ENCODE data around the gene PDSS1. TPM values are rescaled to one million over a fixed set of nuclear protein-coding genes. Genes with fewer than 3 reads are reported as not detected.
A peak's percentile ranks its signal among the peaks of the same experiment; 100 is the strongest.

PDSS1 gene
- total and polyA plus RNA-seq, 4 donors, result 8.3 to 16.8 (median 10.6) TPM

GRCh38 chr10:26733750-26734568, 36.5 kb downstream of the PDSS1 start:
- no peak for ATAC-seq (ENCODE audit: insufficient read depth, low FRiP score)
- TF ChIP-seq, protein P1, sequence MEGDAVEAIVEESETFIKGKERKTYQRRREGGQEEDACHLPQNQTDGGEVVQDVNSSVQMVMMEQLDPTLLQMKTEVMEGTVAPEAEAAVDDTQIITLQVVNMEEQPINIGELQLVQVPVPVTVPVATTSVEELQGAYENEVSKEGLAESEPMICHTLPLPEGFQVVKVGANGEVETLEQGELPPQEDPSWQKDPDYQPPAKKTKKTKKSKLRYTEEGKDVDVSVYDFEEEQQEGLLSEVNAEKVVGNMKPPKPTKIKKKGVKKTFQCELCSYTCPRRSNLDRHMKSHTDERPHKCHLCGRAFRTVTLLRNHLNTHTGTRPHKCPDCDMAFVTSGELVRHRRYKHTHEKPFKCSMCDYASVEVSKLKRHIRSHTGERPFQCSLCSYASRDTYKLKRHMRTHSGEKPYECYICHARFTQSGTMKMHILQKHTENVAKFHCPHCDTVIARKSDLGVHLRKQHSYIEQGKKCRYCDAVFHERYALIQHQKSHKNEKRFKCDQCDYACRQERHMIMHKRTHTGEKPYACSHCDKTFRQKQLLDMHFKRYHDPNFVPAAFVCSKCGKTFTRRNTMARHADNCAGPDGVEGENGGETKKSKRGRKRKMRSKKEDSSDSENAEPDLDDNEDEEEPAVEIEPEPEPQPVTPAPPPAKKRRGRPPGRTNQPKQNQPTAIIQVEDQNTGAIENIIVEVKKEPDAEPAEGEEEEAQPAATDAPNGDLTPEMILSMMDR (IDR thresholded peaks at IDR 0.05; ENCODE audit: control extremely low read depth, extremely low read depth), result no peak
- WGBS, 2 donors, result 84 to 88% methylated on average over 14 of the region's 14 CpGs
- Histone ChIP-seq H3K9ac (ENCODE audit: insufficient read depth in 1 of 2, low read length in 2 of 2) (no peak overlapping the region), H3K27me3 (ENCODE audit: control insufficient read depth in 3 of 3, insufficient read depth in 3 of 3, low read length in 2 of 3) (no peaks in the 10 kb centered on the region), H3K9me3 (ENCODE audit: control insufficient read depth in 4 of 4, insufficient read depth in 3 of 4, low read length in 3 of 4) (no peaks in the 10 kb centered on the region), H3K4me3 (no peak overlapping the region), H3K4me1 (ENCODE audit: control insufficient read depth in 5 of 5, insufficient read depth in 5 of 5, low read length in 5 of 5) (peaks cover 0 to 2% (median 0%) of the 10 kb centered on the region in 5 donors), H3K27ac (ENCODE audit: low read depth in 1 of 2, low read length in 1 of 2) (no peak overlapping the region), H3K36me3 (ENCODE audit: control insufficient read depth in 4 of 4, insufficient read depth in 4 of 4, low read length in 4 of 4) (peaks cover 11 to 21% (median 18%) of the 10 kb centered on the region in 4 donors)
- DNase-seq, result peak; percentile 63 to 76 (median 63)

DNA sequence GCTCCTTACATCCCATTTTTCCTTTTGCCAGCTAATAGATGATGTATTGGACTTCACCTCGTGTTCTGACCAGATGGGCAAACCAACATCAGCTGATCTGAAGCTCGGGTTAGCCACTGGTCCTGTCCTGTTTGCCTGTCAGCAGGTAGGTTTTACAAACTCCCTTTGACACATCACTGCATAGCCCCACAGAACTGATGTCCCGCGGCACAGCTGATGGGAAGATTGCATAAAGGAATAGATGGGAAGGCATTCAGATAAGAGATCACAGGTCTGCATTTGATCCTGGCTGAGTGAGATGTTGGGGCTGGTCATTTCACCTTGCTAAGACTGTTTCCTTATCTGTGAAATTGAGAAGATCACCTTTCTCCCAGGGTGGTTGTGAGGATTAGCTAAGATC, 37.9 kb downstream of the PDSS1 start:
- TF ChIP-seq, protein P1 (IDR thresholded peaks at IDR 0.05; ENCODE audit: control extremely low read depth, extremely low read depth), result no peak
- Histone ChIP-seq H3K4me3 (no peak overlapping the region), H3K4me1 (ENCODE audit: control insufficient read depth in 5 of 5, insufficient read depth in 5 of 5, low read length in 5 of 5) (peaks cover 0 to 2% (median 0%) of the 10 kb centered on the region in 5 donors), H3K9me3 (ENCODE audit: control insufficient read depth in 4 of 4, insufficient read depth in 3 of 4, low read length in 3 of 4) (no peaks in the 10 kb centered on the region), H3K27ac (ENCODE audit: low read depth in 1 of 2, low read length in 1 of 2) (no peak overlapping the region), H3K9ac (ENCODE audit: insufficient read depth in 1 of 2, low read length in 2 of 2) (no peak overlapping the region), H3K27me3 (ENCODE audit: control insufficient read depth in 3 of 3, insufficient read depth in 3 of 3, low read length in 2 of 3) (no peaks in the 10 kb centered on the region), H3K36me3 (ENCODE audit: control insufficient read depth in 4 of 4, insufficient read depth in 4 of 4, low read length in 4 of 4) (peaks cover 12 to 19% (median 18%) of the 10 kb centered on the region in 4 donors)
- WGBS, 2 donors, result 89 to 92% methylated on average over 4 of the region's 4 CpGs
- ATAC-seq (ENCODE audit: insufficient read depth, low FRiP score) (no peak), DNase-seq (no peak)

DNA sequence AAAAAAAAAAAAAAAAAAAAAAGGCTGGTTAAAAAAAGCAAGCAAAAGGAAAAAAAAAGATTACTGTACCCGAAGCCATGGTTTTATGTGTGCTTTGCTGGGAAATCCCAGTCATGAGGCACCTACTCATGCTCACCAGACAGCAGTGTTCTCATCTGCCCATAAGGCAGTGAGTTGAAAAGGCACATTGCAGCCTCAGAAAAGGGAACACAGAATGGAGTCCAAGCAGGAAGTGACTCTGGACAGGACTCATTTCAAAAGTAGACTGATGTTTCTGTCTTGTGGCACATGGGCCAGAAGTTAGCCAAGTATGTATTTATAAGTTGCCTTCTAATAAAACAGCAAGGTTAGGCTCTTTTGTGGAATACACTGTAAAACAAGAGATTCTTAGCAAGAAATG, 40.2 kb downstream of the PDSS1 start:
- peaks cover 15 to 21% (median 17%) of the 10 kb centered on the region in 4 donors for H3K36me3 ChIP-seq (ENCODE audit: control insufficient read depth in 4 of 4, insufficient read depth in 4 of 4, low read length in 4 of 4)
- no peaks in the 10 kb centered on the region for H3K27me3 ChIP-seq (ENCODE audit: control insufficient read depth in 3 of 3, insufficient read depth in 3 of 3, low read length in 2 of 3)
- no peak overlapping the region for H3K27ac ChIP-seq (ENCODE audit: low read depth in 1 of 2, low read length in 1 of 2)
- H3K9ac ChIP-seq (ENCODE audit: insufficient read depth in 1 of 2, low read length in 2 of 2), result no peak overlapping the region
- H3K4me1 ChIP-seq (ENCODE audit: control insufficient read depth in 5 of 5, insufficient read depth in 5 of 5, low read length in 5 of 5), result peaks cover 0 to 2% (median 0%) of the 10 kb centered on the region in 5 donors
- no peak overlapping the region for H3K4me3 ChIP-seq
- H3K9me3 ChIP-seq (ENCODE audit: control insufficient read depth in 4 of 4, insufficient read depth in 3 of 4, low read length in 3 of 4), result no peaks in the 10 kb centered on the region
- TF ChIP-seq, protein P1 (IDR thresholded peaks at IDR 0.05; ENCODE audit: control extremely low read depth, extremely low read depth), result no peak
- DNase-seq (peak in 1 of 3 donors; percentile 14), ATAC-seq (ENCODE audit: insufficient read depth, low FRiP score) (peak; percentile 49)
- WGBS, 2 donors, result 39 to 64% methylated on average over 1 of the region's 1 CpG
